22Rv1 (cell line): Measurements from ENCODE around the gene ESRRA.

ENCODE experiments used
- H3K27ac ChIP-seq: fragments of 450-650 bp; 2 replicates; pipeline ENCODE4 v1.5.1; 2017
- ZFX ChIP-seq: fragments of 450-650 bp; IDR thresholded peaks from 2 replicates; pipeline ENCODE4 v1.6.1; 2017; ENCODE audit warnings: antibody characterized with exemption, borderline replicate concordance
- TF ChIP-seq, protein P1 (sequence below): fragments of 450-650 bp; IDR thresholded peaks from 2 replicates; pipeline ENCODE4 v1.5.1; 2017; ENCODE audit warnings: mild to moderate bottlenecking

ESRRA gene

DNA sequence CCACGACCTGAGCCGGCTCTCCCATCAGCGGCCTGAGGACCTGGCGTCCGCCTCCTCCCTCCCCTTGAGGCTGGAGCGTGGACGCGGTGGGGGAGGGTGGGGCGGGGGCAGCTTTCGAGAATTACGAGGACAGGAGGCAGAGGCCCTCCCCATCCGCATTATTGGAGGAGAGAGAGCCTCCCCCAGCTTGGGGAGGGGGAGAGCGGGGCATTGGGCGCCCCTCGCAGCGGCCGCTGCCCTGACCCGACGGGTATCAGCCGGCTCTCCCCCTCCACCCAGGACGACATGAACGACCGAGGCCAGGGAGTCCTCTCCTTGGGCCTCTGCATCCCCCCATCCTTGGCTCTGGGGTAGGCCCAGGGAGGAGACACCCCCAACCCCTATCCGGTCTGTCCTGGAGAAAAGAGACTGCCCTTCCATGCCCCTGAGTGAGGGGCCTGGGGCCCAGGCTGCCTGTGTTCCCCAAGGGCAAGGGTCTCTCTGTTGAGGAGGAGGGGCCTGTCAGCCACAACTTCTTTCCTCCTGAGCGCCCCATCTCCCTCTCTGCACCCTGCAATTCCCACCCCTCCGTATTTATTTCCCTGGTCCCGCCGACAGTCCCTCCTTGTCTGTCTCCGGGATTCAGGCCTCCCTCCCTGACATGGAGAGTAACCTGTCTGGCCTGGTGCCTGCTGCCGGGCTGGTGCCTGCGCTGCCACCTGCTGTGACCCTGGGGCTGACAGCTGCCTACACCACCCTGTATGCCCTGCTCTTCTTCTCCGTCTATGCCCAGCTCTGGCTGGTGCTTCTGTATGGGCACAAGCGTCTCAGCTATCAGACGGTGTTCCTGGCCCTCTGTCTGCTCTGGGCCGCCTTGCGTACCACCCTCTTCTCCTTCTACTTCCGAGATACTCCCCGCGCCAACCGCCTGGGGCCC lies 19.2 kb upstream of the ESRRA start:
- no peak for TF ChIP-seq ZFX
- TF ChIP-seq, protein P1, sequence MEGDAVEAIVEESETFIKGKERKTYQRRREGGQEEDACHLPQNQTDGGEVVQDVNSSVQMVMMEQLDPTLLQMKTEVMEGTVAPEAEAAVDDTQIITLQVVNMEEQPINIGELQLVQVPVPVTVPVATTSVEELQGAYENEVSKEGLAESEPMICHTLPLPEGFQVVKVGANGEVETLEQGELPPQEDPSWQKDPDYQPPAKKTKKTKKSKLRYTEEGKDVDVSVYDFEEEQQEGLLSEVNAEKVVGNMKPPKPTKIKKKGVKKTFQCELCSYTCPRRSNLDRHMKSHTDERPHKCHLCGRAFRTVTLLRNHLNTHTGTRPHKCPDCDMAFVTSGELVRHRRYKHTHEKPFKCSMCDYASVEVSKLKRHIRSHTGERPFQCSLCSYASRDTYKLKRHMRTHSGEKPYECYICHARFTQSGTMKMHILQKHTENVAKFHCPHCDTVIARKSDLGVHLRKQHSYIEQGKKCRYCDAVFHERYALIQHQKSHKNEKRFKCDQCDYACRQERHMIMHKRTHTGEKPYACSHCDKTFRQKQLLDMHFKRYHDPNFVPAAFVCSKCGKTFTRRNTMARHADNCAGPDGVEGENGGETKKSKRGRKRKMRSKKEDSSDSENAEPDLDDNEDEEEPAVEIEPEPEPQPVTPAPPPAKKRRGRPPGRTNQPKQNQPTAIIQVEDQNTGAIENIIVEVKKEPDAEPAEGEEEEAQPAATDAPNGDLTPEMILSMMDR: no peak
- H3K27ac ChIP-seq: peak overlapping the region; percentile 98

DNA sequence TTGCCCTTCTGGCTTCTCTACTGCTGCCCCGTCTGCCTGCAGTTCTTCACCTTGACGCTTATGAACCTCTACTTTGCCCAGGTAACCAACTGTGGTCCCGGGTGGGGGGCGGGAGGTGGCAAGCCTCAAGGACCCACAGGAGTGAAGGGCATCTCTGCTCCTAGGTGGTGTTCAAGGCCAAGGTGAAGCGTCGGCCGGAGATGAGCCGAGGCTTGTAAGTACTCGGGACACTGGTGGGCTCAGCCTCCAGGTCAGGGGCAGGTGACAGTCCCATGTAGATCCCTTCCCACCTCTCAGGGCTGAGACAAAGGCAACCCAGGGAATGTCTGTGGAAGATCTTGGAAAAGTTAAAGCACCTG lies 18.5 kb upstream of the ESRRA start:
- H3K27ac ChIP-seq: peak overlapping the region; percentile 98
- TF ChIP-seq, protein P1: no peak
- no peak for TF ChIP-seq ZFX

DNA sequence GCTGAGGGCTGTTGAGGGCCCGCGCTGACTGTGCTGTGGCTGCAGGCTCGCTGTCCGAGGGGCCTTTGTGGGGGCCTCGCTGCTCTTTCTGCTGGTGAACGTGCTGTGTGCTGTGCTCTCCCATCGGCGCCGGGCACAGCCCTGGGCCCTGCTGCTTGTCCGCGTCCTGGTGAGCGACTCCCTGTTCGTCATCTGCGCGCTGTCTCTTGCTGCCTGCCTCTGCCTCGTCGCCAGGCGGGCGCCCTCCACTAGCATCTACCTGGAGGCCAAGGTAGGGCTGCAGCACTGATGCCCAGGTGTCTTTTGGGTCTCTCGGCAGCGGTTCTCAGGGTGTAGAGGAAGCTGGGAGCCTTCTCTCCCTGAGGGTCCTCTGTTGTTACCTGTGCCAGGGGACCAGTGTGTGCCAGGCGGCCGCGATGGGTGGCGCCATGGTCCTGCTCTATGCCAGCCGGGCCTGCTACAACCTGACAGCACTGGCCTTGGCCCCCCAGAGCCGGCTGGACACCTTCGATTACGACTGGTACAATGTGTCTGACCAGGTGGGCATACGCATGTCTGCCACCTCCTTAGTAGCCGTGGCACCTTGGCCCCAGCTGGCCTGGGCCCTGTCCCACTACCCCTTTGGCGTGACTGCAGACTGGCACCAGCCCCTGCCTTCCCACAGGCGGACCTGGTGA lies 17.5 kb upstream of the ESRRA start:
- TF ChIP-seq, protein P1: no peak
- TF ChIP-seq ZFX: no peak
- H3K27ac ChIP-seq: no peak overlapping the region

DNA sequence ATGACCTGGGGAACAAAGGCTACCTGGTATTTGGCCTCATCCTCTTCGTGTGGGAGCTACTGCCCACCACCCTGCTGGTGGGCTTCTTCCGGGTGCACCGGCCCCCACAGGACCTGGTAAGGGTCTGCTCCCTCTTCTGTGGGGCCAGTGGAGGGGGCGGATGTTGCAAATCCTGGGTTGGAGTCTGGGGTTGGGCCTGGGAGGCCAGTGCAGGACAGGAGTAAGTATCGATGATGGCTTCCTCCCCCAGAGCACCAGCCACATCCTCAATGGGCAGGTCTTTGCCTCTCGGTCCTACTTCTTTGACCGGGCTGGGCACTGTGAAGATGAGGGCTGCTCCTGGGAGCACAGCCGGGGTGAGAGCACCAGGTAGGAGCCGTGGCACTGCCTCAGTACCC lies 17.0 kb upstream of the ESRRA start:
- TF ChIP-seq ZFX: no peak
- TF ChIP-seq, protein P1: no peak

DNA sequence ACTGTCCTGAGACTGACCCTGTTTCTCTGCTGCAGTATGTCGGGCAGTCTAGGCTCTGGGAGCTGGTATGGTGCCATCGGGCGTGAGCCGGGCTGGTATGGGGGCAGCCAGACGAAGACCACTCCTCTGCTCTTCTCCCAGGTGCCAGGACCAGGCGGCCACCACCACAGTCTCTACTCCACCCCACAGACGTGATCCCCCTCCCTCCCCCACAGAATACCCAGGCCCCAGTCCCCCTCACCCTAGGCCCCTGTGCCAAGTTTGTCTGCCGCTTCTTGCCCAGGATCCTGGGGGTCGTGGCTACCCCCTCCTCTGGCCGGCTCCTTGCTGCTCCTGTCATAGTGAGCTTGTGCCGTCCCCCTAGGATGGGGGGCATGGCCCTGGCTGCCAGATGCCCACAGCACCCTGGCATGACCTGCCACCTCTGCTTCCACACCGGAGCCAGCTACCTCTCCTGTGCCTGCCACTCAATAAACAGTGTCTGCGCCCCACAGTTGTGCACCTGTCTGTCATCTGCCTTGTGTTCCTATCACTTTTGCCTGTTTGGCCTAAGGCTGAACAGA lies 16.2 kb upstream of the ESRRA start:
- no peak for TF ChIP-seq ZFX
- TF ChIP-seq, protein P1: no peak

More for the DNA sequence above, 17.0 kb upstream of the ESRRA start:
- no peak overlapping the region for H3K27ac ChIP-seq

DNA sequence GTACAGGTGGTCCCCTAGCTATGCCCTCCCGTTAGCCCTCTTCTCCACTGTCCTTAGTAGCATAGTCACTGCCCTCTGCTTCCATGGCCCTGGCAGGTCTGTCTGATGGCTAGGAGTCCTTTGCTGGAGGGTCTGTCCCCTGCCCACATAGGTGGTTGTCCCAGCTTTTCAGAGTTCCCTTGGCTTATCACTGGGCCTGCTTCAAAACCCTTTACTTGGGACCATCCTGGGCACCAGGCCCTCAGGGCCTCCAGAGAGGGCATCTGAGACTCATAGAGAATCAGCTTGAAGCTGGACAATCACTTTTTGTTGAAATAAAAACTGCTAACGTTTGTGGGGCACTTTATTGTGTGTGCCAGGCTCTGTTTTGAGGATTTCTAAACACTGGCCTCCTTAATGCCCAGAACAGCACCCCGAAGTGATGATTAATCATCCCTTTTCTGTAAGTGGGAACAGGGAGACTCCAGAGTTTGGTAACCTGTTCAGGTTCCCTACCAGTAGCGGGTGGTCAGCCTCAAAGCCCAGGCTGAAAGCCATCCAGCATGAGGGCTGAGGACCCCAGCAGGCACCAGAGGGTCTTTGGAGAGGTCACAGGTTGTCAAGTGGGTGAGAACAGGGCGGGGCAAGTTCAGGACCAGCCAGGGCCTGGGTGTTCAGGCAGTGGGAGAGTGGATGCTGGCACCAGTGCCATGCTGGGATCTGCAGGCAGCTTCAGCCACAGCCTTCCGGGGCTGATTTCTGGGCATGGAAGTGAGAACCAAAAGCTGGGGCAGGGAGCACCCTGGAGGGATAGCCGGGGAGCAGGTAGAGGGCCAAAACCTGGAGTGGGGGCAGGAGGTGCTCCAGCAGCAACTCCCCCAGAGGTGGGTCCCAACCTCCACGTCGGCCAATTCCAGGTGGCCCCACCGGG lies 14.7 kb upstream of the ESRRA start:
- TF ChIP-seq, protein P1: no peak
- no peak for TF ChIP-seq ZFX
- no peak overlapping the region for H3K27ac ChIP-seq

More for the DNA sequence above, 16.2 kb upstream of the ESRRA start:
- no peak overlapping the region for H3K27ac ChIP-seq
